Uterus (tissue), 4 donors: ENCODE measurements around the gene CDC73. TPM values are rescaled to one million over a fixed set of nuclear protein-coding genes. Genes with fewer than 3 reads are reported as not detected.

ENCODE experiments used
- DNase-seq, 2 donors: peaks; one replicate each; pipeline ENCODE4 v3.0.0-alpha.2; 2019 to 2020
- H3K27ac ChIP-seq, 2 donors: fragments of 200-600 bp; sonication (generic); 1 replicate in 1 of 2; 2 replicates in 1 of 2; pipeline ENCODE4 v1.5.1; 2016 to 2018
- H3K27me3 ChIP-seq, 2 donors: fragments of 200-600 bp; sonication (generic); one replicate each; pipeline ENCODE4 v1.5.1; 2018 to 2019; ENCODE audit warnings: control low read depth in 1 of 2
- H3K36me3 ChIP-seq, 2 donors: fragments of 200-600 bp; sonication (generic); one replicate each; pipeline ENCODE4 v1.5.1; 2019; ENCODE audit warnings: control low read depth in 1 of 2
- H3K4me1 ChIP-seq, 2 donors: fragments of 200-600 bp; sonication (generic); one replicate each; pipeline ENCODE4 v1.5.1; 2018 to 2019; ENCODE audit warnings: control low read depth in 1 of 2
- H3K4me3 ChIP-seq, 2 donors: fragments of 200-600 bp; sonication (generic); 1 replicate in 1 of 2; 2 replicates in 1 of 2; pipeline ENCODE4 v1.5.1; 2018 to 2019; ENCODE audit warnings: mild to moderate bottlenecking in 1 of 2
- H3K9me3 ChIP-seq, 2 donors: fragments of 200-600 bp; sonication (generic); one replicate each; pipeline ENCODE4 v1.5.1; 2019; ENCODE audit warnings: control low read depth in 1 of 2
- CTCF ChIP-seq, 4 experiments: fragments of 200-600 bp in 2 of 4; fragments of 450-650 bp in 2 of 4; sonication (generic) in 2 of 4; IDR thresholded peaks; one replicate each; pipeline ENCODE4 v1.5.1; 2016 to 2019; ENCODE audit warnings: antibody characterized with exemption in 4 of 4, mild to moderate bottlenecking in 2 of 4, moderate library complexity in 1 of 4
- POLR2A ChIP-seq, 2 donors: fragments of 450-650 bp; IDR thresholded peaks; one replicate each; pipeline ENCODE4 v1.6.1; 2016; ENCODE audit warnings: antibody characterized with exemption in 2 of 2, mild to moderate bottlenecking in 1 of 2, moderate library complexity in 1 of 2
- intact Hi-C: fragments of 100-400 bp; cut with DNase I; formaldehyde crosslinking; loops from one replicate; pipeline ENCODE4 v1.15.1; 2023; ENCODE audit warnings: low total_unique reads
- total RNA-seq, 4 donors: library from RNA; depleted of rRNA in 3 of 4; stranded (reverse); fragments of >200 nt in 3 of 4; gene quantifications; one replicate each; pipeline versions ENCODE4 v1.1.0 to v1.2.4, GENCODE V29; 2014 to 2023
- donor health status: DM: yes; HTN: yes; CAD: no.

CDC73 gene
- total RNA-seq, 4 donors from 2014 or later = 14.6 to 64.7 (median 56.0) TPM

GRCh38 chr1:193118194-193118593 is 3.6 kb upstream of the CDC73 start:
- no peak for TF ChIP-seq CTCF (IDR thresholded peaks at IDR 0.05)
- no peak for TF ChIP-seq POLR2A (IDR thresholded peaks at IDR 0.05)
- DNase-seq = no peak
- Histone ChIP-seq H3K9me3 (no peaks in the 10 kb centered on the region), H3K36me3 (no peaks in the 10 kb centered on the region), H3K4me1 (no peaks in the 10 kb centered on the region), H3K27me3 (no peaks in the 10 kb centered on the region), H3K4me3 (no peak overlapping the region), H3K27ac (no peak overlapping the region)
- intact Hi-C loops = no loop called here

- no peak overlapping the region for H3K4me3 ChIP-seq
- TF ChIP-seq CTCF (IDR thresholded peaks at IDR 0.05) (no peak), POLR2A (IDR thresholded peaks at IDR 0.05) (no peak)
- intact Hi-C loops = no loop called here
- DNase-seq = no peak
- H3K27ac ChIP-seq = no peak overlapping the region
- H3K36me3 ChIP-seq = no peaks in the 10 kb centered on the region
- H3K9me3 ChIP-seq = no peaks in the 10 kb centered on the region
- H3K27me3 ChIP-seq = no peaks in the 10 kb centered on the region
- H3K4me1 ChIP-seq = peaks cover 0 to 4% of the 10 kb centered on the region in 2 donors
Observed at GRCh38 chr1:193118803-193119730, 2.8 kb upstream of the CDC73 start.

GRCh38 chr1:193120604-193121166 is 1.1 kb upstream of the CDC73 start:
- Histone ChIP-seq H3K4me1 (peaks cover 2 to 6% of the 10 kb centered on the region in 2 donors), H3K4me3 (peak overlapping the region in 1 of 2 donors; percentile 70), H3K9me3 (no peaks in the 10 kb centered on the region), H3K27ac (peak overlapping the region; percentile 92 to 93), H3K27me3 (no peaks in the 10 kb centered on the region), H3K36me3 (no peaks in the 10 kb centered on the region)
- no peak for DNase-seq
- TF ChIP-seq POLR2A (IDR thresholded peaks at IDR 0.05) (no peak), CTCF (IDR thresholded peaks at IDR 0.05) (no peak)
- intact Hi-C loops = no loop called here

- H3K36me3 ChIP-seq = no peaks in the 10 kb centered on the region
- intact Hi-C loops = no loop called here
- H3K4me1 ChIP-seq = peaks cover 4 to 6% of the 10 kb centered on the region in 2 donors
- no peak for DNase-seq
- no peak for TF ChIP-seq CTCF (IDR thresholded peaks at IDR 0.05)
- no peak for TF ChIP-seq POLR2A (IDR thresholded peaks at IDR 0.05)
- no peaks in the 10 kb centered on the region for H3K9me3 ChIP-seq
- H3K27me3 ChIP-seq = no peaks in the 10 kb centered on the region
- no peak overlapping the region for H3K27ac ChIP-seq
- peak overlapping the region in 1 of 2 donors; percentile 70 for H3K4me3 ChIP-seq
Observed at GRCh38 chr1:193123751-193124150, 1.9 kb downstream of the CDC73 start.

- no peak overlapping the region for H3K27ac ChIP-seq
- no peaks in the 10 kb centered on the region for H3K27me3 ChIP-seq
- no peak for DNase-seq
- H3K36me3 ChIP-seq = no peaks in the 10 kb centered on the region
- H3K4me3 ChIP-seq = no peak overlapping the region
- peaks cover 4 to 6% of the 10 kb centered on the region in 2 donors for H3K4me1 ChIP-seq
- TF ChIP-seq POLR2A (IDR thresholded peaks at IDR 0.05) = no peak
- TF ChIP-seq CTCF (IDR thresholded peaks at IDR 0.05) = no peak
- no peaks in the 10 kb centered on the region for H3K9me3 ChIP-seq
- intact Hi-C loops = no loop called here
Observed at GRCh38 chr1:193125369-193125768, 3.5 kb downstream of the CDC73 start.
